Neural cell (in vitro differentiated cells): ENCODE measurements around the gene SEC22B.

Experiments
- CTCF ChIP-seq: fragments of 450-650 bp; IDR thresholded peaks from 2 replicates; pipeline ENCODE4 v1.5.1; 2014; ENCODE audit warnings: antibody characterized with exemption, mild to moderate bottlenecking, moderate library complexity; ENCODE audit not compliant: poor library complexity, severe bottlenecking
- EP300 ChIP-seq: fragments of 450-650 bp; conservative IDR thresholded peaks from 2 replicates; pipeline ENCODE4 v1.6.1; 2014; ENCODE audit warnings: antibody characterized with exemption, mild to moderate bottlenecking, moderate library complexity; ENCODE audit not compliant: poor library complexity, severe bottlenecking
- EZH2 ChIP-seq: fragments of 200-600, 300-800 bp; shearing (Covaris generic), sonication (generic); IDR thresholded peaks from 2 replicates; pipeline ENCODE4 v1.6.1; 2014; ENCODE audit warnings: antibody characterized with exemption, low read length, borderline replicate concordance, mild to moderate bottlenecking; ENCODE audit not compliant: insufficient read depth, poor library complexity, severe bottlenecking
- POLR2AphosphoS5 ChIP-seq: IDR thresholded peaks from 2 replicates; pipeline ENCODE4 v1.6.1; 2012
- RAD21 ChIP-seq: fragments of 450-650 bp; conservative IDR thresholded peaks from 2 replicates; pipeline ENCODE4 v1.6.1; 2014; ENCODE audit warnings: antibody characterized with exemption, mild to moderate bottlenecking, moderate library complexity
- REST ChIP-seq: IDR thresholded peaks from 2 replicates; pipeline ENCODE4 v1.6.1; 2012; ENCODE audit warnings: borderline replicate concordance
- SMC3 ChIP-seq: fragments of 450-650 bp; conservative IDR thresholded peaks from 2 replicates; pipeline ENCODE4 v1.6.1; 2014; ENCODE audit warnings: antibody characterized with exemption, mild to moderate bottlenecking, moderate library complexity; ENCODE audit not compliant: poor library complexity
- TAF1 ChIP-seq: IDR thresholded peaks from 2 replicates; pipeline ENCODE4 v1.6.1; 2012; ENCODE audit warnings: low read depth

- TF ChIP-seq CTCF, result no peak
- TF ChIP-seq POLR2AphosphoS5, result peak; percentile 93
- TF ChIP-seq EZH2, result no peak
- peak; percentile 72 for TF ChIP-seq EP300
- peak; percentile 72 for TF ChIP-seq TAF1
- TF ChIP-seq REST, result peak; percentile 81
- peak; percentile 64 for TF ChIP-seq RAD21
- peak; percentile 71 for TF ChIP-seq SMC3
Observed at GRCh38 chr1:120176092-120176855, at the start of gene SEC22B.
